ENCODE results near the gene GPC5.

GRCh38 chr13:92677571-92677970, 1279.2 kb downstream of the GPC5 start:
- TF ChIP-seq FOXM1 (IDR thresholded peaks at IDR 0.05; ENCODE audit: borderline replicate concordance, low read depth) (no peak), EP300 (IDR thresholded peaks at IDR 0.05; ENCODE audit: borderline replicate concordance) (no peak), RAD21 (IDR thresholded peaks at IDR 0.05; ENCODE audit: low read depth) (no peak), YY1 (IDR thresholded peaks at IDR 0.05; ENCODE audit: low read depth) (no peak), CEBPB (IDR thresholded peaks at IDR 0.05) (no peak), TAF1 (IDR thresholded peaks at IDR 0.05; ENCODE audit: low read depth) (no peak), TCF12 (IDR thresholded peaks at IDR 0.05; ENCODE audit: low read depth) (no peak), REST (IDR thresholded peaks at IDR 0.05; ENCODE audit: low read depth) (no peak), NFIC (IDR thresholded peaks at IDR 0.05) (no peak), ZBTB7A (IDR thresholded peaks at IDR 0.05; ENCODE audit: low read depth) (no peak), TEAD4 (IDR thresholded peaks at IDR 0.05) (no peak), MAX (IDR thresholded peaks at IDR 0.05) (no peak)
